Ectodermal cell (in vitro differentiated cells): ENCODE results near the gene NUCB1.
"Not testable (repeated sequence)": the region's sequence is repeated elsewhere in the genome, so short reads cannot be mapped to it uniquely, and the experiment has no call there.

Experiments used
- H3K27ac ChIP-seq: 2 replicates; pipeline ENCODE4 v1.7.0; 2013; ENCODE audit warnings: mild to moderate bottlenecking, low read depth, low read length; ENCODE audit not compliant: insufficient read depth, poor library complexity, severe bottlenecking
- H3K27me3 ChIP-seq: 2 replicates; pipeline ENCODE4 v1.7.0; 2013; ENCODE audit warnings: mild to moderate bottlenecking, low read length; ENCODE audit not compliant: insufficient read depth, control insufficient read depth, poor library complexity, severe bottlenecking
- H3K36me3 ChIP-seq: one replicate; pipeline ENCODE4 v1.7.0; 2013; ENCODE audit warnings: low read length; ENCODE audit not compliant: control insufficient read depth, insufficient read depth
- H3K4me1 ChIP-seq: one replicate; pipeline ENCODE4 v1.7.0; 2013; ENCODE audit warnings: low read length; ENCODE audit not compliant: control insufficient read depth, insufficient read depth
- H3K4me3 ChIP-seq: 2 replicates; pipeline ENCODE4 v1.7.0; 2013; ENCODE audit warnings: low read depth, low read length, control low read depth; ENCODE audit not compliant: insufficient read depth
- H3K9me3 ChIP-seq: 2 replicates; pipeline ENCODE4 v1.7.0; 2013; ENCODE audit warnings: mild to moderate bottlenecking, low read length, moderate library complexity; ENCODE audit not compliant: control insufficient read depth
- WGBS, 2 experiments: methylation state at CpG; one replicate each; pipeline ENCODE4 v1.1.7; 2013; ENCODE audit warnings: missing lambda C conversion rate in 2 of 2; 5-methylcytosine and 5-hydroxymethylcytosine counted together

The NUCB1 gene

DNA sequence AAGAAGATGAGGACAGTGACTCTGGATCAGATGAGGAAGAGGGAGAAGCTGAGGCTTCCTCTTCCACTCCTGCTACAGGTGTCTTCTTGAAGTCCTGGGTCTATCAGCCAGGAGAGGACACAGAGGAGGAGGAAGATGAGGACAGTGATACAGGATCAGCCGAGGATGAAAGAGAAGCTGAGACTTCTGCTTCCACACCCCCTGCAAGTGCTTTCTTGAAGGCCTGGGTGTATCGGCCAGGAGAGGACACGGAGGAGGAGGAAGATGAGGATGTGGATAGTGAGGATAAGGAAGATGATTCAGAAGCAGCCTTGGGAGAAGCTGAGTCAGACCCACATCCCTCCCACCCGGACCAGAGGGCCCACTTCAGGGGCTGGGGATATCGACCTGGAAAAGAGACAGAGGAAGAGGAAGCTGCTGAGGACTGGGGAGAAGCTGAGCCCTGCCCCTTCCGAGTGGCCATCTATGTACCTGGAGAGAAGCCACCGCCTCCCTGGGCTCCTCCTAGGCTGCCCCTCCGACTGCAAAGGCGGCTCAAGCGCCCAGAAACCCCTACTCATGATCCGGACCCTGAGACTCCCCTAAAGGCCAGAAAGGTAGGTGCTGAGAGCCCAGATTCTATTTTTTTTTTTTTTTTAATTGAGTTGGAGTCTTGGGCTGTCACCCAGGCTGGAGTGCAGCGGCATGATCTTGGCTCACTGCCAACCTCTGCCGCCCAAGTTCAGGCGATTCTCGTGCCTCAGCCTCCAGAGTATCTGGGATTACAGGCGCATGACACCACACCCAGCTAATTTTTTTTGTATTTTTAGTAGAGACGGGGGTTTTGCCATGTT, 25.6 kb upstream of the NUCB1 start:
- no peaks in the 10 kb centered on the region for H3K9me3 ChIP-seq
- H3K4me1 ChIP-seq = peaks cover 20% of the 10 kb centered on the region
- no peak overlapping the region for H3K27ac ChIP-seq
- peak overlapping the region; percentile 20 for H3K4me3 ChIP-seq
- no peaks in the 10 kb centered on the region for H3K27me3 ChIP-seq
- WGBS, 2 experiments = 91 to 94% methylated on average over 17 of the region's 17 CpGs
- peaks cover 20% of the 10 kb centered on the region for H3K36me3 ChIP-seq

DNA sequence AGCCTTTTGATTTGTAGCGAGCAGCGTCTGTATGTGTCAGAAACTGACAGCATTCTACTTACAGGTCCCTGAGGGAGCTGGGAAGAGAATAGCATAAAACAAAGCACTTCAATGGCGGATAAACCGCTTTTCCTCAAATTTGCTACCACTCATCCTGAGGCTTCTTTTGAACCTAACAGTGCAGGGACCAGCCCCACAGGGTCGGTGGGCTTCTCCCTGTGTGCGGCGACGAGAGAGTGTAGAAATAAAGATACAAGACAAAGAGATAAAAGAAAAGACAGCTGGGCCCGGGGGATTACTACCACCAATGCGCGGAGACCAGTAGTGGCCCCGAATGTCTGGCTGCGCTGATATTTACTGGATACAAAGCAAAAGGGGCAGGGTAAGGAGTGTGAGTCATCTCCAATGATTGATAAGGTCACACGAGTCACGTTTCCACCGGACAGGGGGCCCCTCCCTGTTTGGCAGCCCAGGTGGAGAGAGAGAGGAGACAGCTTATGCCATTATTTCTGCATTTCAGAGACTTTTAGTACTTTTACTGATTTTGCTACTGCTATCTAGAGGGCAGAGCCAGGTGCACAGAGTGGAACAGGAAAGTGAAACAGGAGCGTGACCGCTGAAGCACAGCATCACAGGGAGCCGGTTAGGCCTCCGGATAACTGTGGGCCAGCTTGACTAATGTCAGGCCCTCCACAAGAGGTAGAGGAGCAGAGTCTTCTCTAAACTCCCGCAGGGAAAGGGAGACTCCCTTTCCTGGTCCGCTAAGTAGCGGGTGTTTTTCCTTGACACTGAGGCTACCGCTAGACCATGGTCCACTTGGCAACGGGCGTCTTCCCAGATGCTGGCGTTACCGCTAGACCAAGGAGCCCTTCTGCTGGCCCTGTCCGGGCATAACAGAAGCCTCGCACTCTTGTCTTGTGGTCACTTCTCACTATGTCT, 23.8 kb upstream of the NUCB1 start:
- H3K27ac ChIP-seq, H3K27me3 ChIP-seq, H3K9me3 ChIP-seq, H3K4me3 ChIP-seq: not testable (repeated sequence)
- 96 to 97% methylated on average over 30 of the region's 30 CpGs for WGBS, 2 experiments
- peaks cover 20% of the 10 kb centered on the region for H3K36me3 ChIP-seq
- H3K4me1 ChIP-seq = peaks cover 24% of the 10 kb centered on the region

DNA sequence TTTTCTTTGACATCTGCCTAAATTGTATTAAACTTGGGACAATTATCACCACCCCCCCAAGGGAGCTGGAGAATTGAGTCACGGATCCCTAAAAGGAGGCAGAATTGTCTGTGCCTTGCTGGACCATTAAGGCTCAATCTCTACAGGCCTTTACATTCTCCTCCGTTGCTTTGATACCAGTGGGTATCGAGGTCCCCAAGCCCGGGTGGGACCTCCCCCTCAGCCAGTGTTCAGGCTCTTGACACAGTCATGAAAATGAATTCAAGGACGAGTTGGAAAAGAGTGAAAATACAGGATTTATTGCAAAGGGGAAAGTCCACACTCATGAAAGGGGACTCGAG, 22.3 kb upstream of the NUCB1 start:
- H3K4me1 ChIP-seq = peaks cover 24% of the 10 kb centered on the region
- no peak overlapping the region for H3K4me3 ChIP-seq
- H3K9me3 ChIP-seq = no peaks in the 10 kb centered on the region
- peaks cover 20% of the 10 kb centered on the region for H3K36me3 ChIP-seq
- WGBS, 2 experiments = 96 to 97% methylated on average over 6 of the region's 6 CpGs
- H3K27me3 ChIP-seq = no peaks in the 10 kb centered on the region
- no peak overlapping the region for H3K27ac ChIP-seq

DNA sequence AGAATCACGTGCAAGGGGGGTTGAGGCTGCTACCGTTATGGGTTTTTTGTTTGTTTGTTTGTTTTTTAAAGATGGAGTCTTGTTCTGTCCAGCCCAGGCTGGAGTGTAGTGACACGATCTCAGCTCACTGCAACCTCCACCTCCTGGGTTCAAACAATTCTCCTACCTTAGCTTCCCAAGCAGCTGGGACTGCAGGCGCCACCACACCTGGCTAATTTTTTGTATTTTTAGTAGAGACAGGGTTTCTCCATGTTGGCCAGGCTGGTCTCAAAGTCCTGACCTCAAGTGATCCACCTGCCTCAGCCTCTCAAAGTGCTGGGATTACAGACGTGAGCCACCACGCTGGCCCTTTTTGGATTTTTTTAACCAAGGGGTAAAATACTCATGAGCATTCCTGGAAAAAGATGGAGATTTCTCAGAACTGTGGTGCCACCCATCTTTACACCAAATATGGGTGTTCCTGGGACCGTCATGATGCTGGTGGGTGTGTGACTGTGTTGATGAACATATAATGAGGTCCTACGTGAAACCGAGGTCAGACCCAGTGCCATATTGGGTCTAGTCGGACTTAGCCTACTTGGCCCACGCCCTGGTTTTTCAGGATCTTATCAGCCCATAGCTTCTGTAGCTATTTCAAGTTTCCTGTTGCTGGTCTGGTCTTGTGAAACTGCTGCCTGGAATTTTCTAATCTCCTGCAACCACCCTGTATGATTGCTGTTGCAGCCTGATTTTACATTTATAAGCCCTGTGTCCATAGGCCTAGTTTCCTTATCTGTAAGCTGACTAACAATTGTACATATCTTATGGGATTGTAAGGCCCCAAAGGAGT, 21.7 kb upstream of the NUCB1 start:
- H3K9me3 ChIP-seq = no peaks in the 10 kb centered on the region
- no peaks in the 10 kb centered on the region for H3K27me3 ChIP-seq
- 92 to 95% methylated on average over 11 of the region's 11 CpGs for WGBS, 2 experiments
- peaks cover 20% of the 10 kb centered on the region for H3K36me3 ChIP-seq
- no peak overlapping the region for H3K27ac ChIP-seq
- H3K4me3 ChIP-seq = no peak overlapping the region
- H3K4me1 ChIP-seq = peaks cover 21% of the 10 kb centered on the region

DNA sequence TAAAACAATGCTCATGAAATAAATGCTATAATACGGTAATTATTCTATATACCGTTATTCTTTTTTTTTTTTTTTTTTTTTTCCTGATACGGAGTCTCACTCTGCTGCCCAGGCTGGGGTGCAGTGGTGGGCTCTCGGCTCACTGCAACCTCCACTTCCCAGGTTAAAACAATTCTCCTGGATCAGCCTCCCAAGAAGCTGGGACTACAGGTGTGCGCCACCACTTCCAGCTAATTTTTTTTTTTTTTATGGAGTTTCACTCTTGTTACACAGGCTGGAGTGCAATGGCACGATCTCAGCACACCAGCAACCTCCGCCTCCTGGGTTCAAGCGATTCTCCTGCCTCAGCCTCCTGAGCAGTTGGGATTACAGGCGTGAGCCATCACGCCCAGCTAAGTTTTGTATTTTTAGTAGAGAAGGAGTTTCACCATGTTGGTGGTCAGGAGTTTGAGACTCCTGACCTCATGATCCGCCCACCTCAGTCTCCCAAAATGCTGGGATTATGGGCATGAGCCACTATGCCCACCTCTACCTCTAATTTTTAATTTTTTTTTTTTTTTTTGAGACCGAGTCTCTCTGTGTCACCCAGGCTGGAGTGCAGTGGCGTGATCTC, 21.0 kb upstream of the NUCB1 start:
- Histone ChIP-seq H3K4me1 (peaks cover 14% of the 10 kb centered on the region), H3K4me3 (no peak overlapping the region), H3K9me3 (no peaks in the 10 kb centered on the region), H3K27me3 (no peaks in the 10 kb centered on the region), H3K36me3 (peaks cover 15% of the 10 kb centered on the region), H3K27ac (no peak overlapping the region)
- WGBS, 2 experiments = 89 to 91% methylated on average over 13 of the region's 13 CpGs

DNA sequence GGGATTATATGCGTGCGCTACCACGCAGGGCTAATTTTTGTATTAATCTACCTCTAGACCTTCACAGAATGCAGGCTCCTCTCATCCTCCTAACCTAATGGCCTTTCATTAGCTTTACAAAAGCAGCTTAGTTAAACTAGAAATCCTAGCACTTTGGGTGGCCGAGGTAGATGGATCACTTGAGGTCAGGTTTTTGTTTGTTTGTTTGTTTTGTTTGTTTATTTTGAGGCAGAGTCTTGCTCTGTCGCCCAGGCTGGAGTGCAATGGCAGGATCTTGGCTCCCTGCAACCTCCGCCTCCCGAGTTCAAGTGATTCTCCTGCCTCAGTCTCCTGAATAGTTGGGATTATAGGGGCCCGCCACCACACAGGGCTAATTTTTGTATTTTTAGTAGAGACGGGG, 20.4 kb upstream of the NUCB1 start:
- peak overlapping the region; percentile 33 for H3K27ac ChIP-seq
- not testable (repeated sequence) for H3K36me3 ChIP-seq, H3K4me1 ChIP-seq, H3K27me3 ChIP-seq, H3K4me3 ChIP-seq, H3K9me3 ChIP-seq
- WGBS, 2 experiments = 75 to 78% methylated on average over 9 of the region's 9 CpGs

DNA sequence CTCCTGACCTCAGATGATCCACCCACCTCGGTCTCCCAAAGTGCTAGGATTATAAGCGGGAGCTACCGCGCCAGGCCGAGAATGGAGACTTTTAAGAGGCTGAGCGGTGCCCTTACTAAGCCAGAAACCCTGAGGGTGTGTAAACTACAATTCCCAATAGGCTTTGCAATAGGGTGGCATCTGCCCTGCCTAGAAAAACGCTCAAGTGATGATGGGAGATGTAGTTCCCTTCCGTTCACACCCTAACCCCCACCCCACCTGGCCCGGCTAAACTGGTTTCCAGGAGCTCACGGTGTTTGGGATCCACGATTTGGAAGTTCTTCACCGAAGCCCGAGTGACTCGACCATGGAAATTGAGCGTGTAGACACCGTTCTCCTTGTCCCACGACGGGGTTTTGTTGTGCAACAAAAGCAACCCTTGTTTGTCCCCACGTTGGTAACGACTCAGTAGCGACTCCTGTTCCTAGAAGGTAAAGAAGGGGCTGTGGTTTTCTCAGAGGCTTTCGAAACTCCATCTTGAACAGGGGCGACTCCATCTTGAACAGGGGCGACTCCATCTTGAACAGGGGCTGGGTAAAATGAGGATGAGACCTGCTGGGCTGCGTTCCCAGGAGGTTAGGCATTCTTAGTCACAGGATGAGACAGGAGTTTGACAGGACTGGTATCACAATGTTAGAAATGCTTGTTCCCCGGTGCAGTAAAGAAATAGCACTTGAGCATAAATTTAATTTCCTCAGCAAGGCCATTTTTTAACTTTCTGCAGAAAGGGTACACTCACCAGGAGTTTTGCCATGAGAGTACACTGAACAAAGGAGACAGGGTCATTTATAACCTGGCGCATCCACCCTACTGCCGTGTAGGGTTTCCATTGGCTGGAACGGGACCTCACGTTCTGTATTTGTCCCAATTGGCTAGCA, 18.1 kb upstream of the NUCB1 start:
- no peaks in the 10 kb centered on the region for H3K36me3 ChIP-seq
- no peaks in the 10 kb centered on the region for H3K27me3 ChIP-seq
- 88 to 89% methylated on average over 30 of the region's 30 CpGs for WGBS, 2 experiments
- H3K9me3 ChIP-seq = no peaks in the 10 kb centered on the region
- peaks cover 4% of the 10 kb centered on the region for H3K4me1 ChIP-seq
- H3K4me3 ChIP-seq = no peak overlapping the region
- no peak overlapping the region for H3K27ac ChIP-seq

DNA sequence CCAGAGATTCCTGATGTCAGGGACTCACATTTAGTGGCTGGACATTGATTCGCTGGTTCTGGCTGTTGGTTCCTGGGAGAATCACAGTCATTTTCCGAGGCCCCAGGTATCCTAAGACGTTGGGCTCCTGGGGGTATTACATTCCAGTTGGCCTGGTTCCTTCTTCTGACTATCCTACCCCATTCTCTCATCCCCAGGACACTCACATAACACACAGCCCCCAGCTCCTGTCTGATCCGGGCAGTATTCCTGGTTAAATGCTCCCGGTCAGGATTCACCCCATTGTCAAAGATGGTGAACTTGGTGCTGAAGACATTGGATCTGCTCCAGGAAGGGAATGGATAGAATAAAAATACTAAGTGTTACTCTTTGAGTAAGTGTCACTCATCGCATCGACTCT, 16.4 kb upstream of the NUCB1 start:
- no peaks in the 10 kb centered on the region for H3K9me3 ChIP-seq
- no peak overlapping the region for H3K27ac ChIP-seq
- H3K4me3 ChIP-seq = no peak overlapping the region
- no peaks in the 10 kb centered on the region for H3K36me3 ChIP-seq
- H3K27me3 ChIP-seq = no peaks in the 10 kb centered on the region
- 92 to 95% methylated on average over 7 of the region's 7 CpGs for WGBS, 2 experiments
- peaks cover 4% of the 10 kb centered on the region for H3K4me1 ChIP-seq
